Sciatic nerve (tissue), 2 donors: ENCODE results near the gene PTPRN2. TPM values are rescaled to one million over a fixed set of nuclear protein-coding genes. Genes with fewer than 3 reads are reported as not detected.
"Not testable (repeated sequence)": the region's sequence is repeated elsewhere in the genome, so short reads cannot be mapped to it uniquely, and the experiment has no call there.

ENCODE experiments used
- ATAC-seq: fragments of 200-7000 bp; cut with Tn5 transposase; one replicate; pipeline ENCODE4 v1.9.1; 2020; ENCODE audit warnings: mild to moderate bottlenecking, moderate library complexity
- DNase-seq: peaks from one replicate; pipeline ENCODE4 v3.0.0-alpha.2; 2020; ENCODE audit warnings: low spot score
- intact Hi-C: fragments of 100-400 bp; cut with DNase I; formaldehyde crosslinking; loops from one replicate; pipeline ENCODE4 v1.14.2; 2022
- total RNA-seq: library from RNA; stranded (reverse); fragmentation: NEBNext Ultra II Directional; extraction: Animal tissue kit (Norgen Biotek cat#: 25700); gene quantifications from one replicate; pipeline ENCODE4 v1.2.1, GENCODE V29; 2021
- donor health status: DM: no; HTN: no; CAD: no.
- donor health status: DM: no; HTN: no; CAD: no.

PTPRN2 gene
- total RNA-seq, 1 donor from 2014 or later = 12.7 TPM

GRCh38 chr7:158420591-158421340 is 166.9 kb downstream of the PTPRN2 start:
- no peak for ATAC-seq
- DNase-seq = no peak
- intact Hi-C loops = no loop called here

GRCh38 chr7:158419238-158419785 is 168.3 kb downstream of the PTPRN2 start:
- ATAC-seq (no peak), DNase-seq (no peak)
- intact Hi-C loops = no loop called here

- intact Hi-C loops, DNase-seq, ATAC-seq: not testable (repeated sequence)
These were observed 169.2 kb downstream of the PTPRN2 start for GRCh38 chr7:158418395-158418794.

GRCh38 chr7:158416283-158416933 is 171.2 kb downstream of the PTPRN2 start:
- ATAC-seq (no peak), DNase-seq (no peak)
- intact Hi-C loops = no loop called here

GRCh38 chr7:158415316-158415715 is 172.3 kb downstream of the PTPRN2 start:
- DNase-seq = no peak

GRCh38 chr7:158414486-158414961 is 173.1 kb downstream of the PTPRN2 start:
- ATAC-seq (peak; percentile 91), DNase-seq (peak; percentile 80)
- intact Hi-C loops = no loop called here

More at GRCh38 chr7:158415316-158415715, 172.3 kb downstream of the PTPRN2 start:
- intact Hi-C loops = no loop called here
- ATAC-seq = no peak

- intact Hi-C loops = no loop called here
- peak; percentile 43 for ATAC-seq
- DNase-seq = no peak
These were observed 173.6 kb downstream of the PTPRN2 start for GRCh38 chr7:158414002-158414401.

- DNase-seq (peak; percentile 38), ATAC-seq (no peak)
- intact Hi-C loops = no loop called here
These were observed 176.2 kb downstream of the PTPRN2 start for GRCh38 chr7:158411232-158411950.

- peak; percentile 54 for DNase-seq
- intact Hi-C loops = no loop called here
- peak; percentile 47 for ATAC-seq
These were observed 176.9 kb downstream of the PTPRN2 start for GRCh38 chr7:158410720-158411119.

GRCh38 chr7:158409816-158410330 is 177.8 kb downstream of the PTPRN2 start:
- ATAC-seq (no peak), DNase-seq (peak; percentile 41)
- intact Hi-C loops = no loop called here

- DNase-seq (peak; percentile 35), ATAC-seq (no peak)
- intact Hi-C loops = no loop called here
These were observed 178.5 kb downstream of the PTPRN2 start for GRCh38 chr7:158409120-158409519.

- intact Hi-C loops = no loop called here
- ATAC-seq = no peak
- no peak for DNase-seq
These were observed 179.2 kb downstream of the PTPRN2 start for GRCh38 chr7:158408318-158408920.

- no peak for DNase-seq
- intact Hi-C loops = no loop called here
- no peak for ATAC-seq
These were observed 179.9 kb downstream of the PTPRN2 start for GRCh38 chr7:158407581-158408317.

- intact Hi-C loops = no loop called here
- DNase-seq (no peak), ATAC-seq (no peak)
These were observed 180.8 kb downstream of the PTPRN2 start for GRCh38 chr7:158406801-158407200.

- DNase-seq = no peak
- no peak for ATAC-seq
- intact Hi-C loops = no loop called here
These were observed 181.3 kb downstream of the PTPRN2 start for GRCh38 chr7:158406364-158406763.

GRCh38 chr7:158405771-158406170 is 181.9 kb downstream of the PTPRN2 start:
- DNase-seq, intact Hi-C loops, ATAC-seq: not testable (repeated sequence)

- DNase-seq (no peak), ATAC-seq (no peak)
- intact Hi-C loops = no loop called here
These were observed 182.3 kb downstream of the PTPRN2 start for GRCh38 chr7:158405324-158405723.
